ENCODE results near the gene SNX27. TPM values are rescaled to one million over a fixed set of nuclear protein-coding genes. Genes with fewer than 3 reads are reported as not detected.
A peak's percentile ranks its signal among the peaks of the same experiment; 100 is the strongest.

Gene SNX27
- 10 to 100 TPM; 25.2 to 27.7 TPM for total RNA-seq

DNA sequence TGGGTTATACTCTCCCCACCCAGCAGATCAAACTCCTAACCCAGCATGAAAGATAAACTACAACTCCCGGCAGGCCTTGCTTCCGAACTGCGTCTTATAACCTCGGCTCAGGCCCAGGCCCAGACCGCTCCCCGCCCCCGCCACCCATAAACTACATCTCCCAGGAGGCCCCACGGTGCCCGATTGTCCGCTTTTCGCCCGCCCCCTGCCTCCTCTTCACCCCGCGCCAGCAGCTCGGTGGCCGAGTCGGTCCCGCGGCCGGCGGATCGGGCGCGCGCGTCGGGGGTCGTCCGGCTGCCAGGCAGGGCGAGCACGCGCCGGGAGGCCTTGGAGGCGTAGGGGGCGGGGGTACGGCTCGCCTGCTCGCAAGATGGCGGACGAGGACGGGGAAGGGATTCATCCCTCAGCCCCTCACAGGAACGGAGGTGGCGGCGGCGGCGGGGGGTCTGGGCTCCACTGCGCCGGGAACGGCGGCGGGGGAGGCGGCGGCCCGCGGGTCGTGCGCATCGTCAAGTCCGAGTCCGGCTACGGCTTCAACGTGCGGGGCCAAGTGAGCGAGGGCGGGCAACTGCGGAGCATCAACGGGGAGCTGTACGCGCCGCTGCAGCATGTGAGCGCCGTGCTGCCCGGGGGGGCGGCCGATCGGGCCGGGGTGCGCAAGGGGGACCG, at the start of gene SNX27:
SNX27 (plus strand) TSS at position 219 of the 669 bp plus-strand sequence; CDS start at position 371, 152 bp downstream.
- DNase-seq, result peak; percentile 83
- H3K36me3 Mint-ChIP-seq, result peaks cover 10% of the 10 kb centered on the region
- H3K27me3 Mint-ChIP-seq, result peaks cover 5% of the 10 kb centered on the region
- peak within 1 kb of the TSS; percentile 91 for H3K4me3 Mint-ChIP-seq
- no peaks in the 10 kb centered on the region for H3K9me3 Mint-ChIP-seq
- H3K4me1 Mint-ChIP-seq, result peaks cover 39% of the 10 kb centered on the region
- H3K27ac Mint-ChIP-seq, result peak within 1 kb of the TSS; percentile 90

DNA sequence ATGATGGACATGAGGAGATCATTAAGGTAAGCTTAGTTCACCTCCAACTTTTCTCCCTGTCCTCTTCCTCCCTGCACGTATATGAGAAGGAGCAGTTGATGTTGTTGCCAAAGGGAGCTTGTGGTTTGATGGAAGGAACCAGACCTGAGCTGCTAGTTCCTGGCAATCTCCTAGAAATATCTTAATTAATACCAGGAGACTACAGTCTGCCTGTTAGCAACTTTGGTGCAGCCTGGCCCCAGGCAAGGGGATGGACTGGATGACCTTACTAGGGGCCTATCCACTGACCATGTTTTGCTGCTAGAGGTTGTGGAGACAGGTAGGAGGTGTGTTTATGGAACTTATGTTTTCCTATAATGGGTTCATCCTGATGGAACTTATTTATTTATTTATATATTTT, 49.2 kb upstream of the SNX27 start:
- Mint-ChIP-seq H3K36me3 (peaks cover 2% of the 10 kb centered on the region), H3K4me1 (no peaks in the 10 kb centered on the region), H3K27ac (no peak overlapping the region), H3K4me3 (no peak overlapping the region), H3K27me3 (no peaks in the 10 kb centered on the region), H3K9me3 (no peaks in the 10 kb centered on the region)
- DNase-seq, result no peak

DNA sequence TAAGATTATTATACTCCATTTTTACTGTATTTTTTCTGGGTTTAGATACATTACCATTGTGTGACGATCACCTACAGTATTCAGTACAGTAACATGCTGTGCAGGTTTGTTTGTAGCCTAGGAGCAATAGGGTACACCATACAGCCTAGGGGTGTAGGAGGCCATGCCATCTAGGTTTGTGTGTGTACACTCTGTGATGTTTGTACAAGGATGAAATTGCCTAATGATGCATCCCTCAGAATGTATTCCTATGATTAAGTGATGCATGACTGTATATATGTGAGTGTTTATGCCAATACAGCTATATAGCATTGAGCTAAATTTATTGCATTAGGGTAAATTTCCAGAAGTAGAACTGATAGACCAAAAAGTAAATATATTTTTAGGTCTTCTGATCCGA, 48.5 kb upstream of the SNX27 start:
- Mint-ChIP-seq H3K27me3 (no peaks in the 10 kb centered on the region), H3K36me3 (peaks cover 2% of the 10 kb centered on the region), H3K27ac (no peak overlapping the region), H3K9me3 (no peaks in the 10 kb centered on the region), H3K4me1 (no peaks in the 10 kb centered on the region), H3K4me3 (no peak overlapping the region)
- no peak for DNase-seq

DNA sequence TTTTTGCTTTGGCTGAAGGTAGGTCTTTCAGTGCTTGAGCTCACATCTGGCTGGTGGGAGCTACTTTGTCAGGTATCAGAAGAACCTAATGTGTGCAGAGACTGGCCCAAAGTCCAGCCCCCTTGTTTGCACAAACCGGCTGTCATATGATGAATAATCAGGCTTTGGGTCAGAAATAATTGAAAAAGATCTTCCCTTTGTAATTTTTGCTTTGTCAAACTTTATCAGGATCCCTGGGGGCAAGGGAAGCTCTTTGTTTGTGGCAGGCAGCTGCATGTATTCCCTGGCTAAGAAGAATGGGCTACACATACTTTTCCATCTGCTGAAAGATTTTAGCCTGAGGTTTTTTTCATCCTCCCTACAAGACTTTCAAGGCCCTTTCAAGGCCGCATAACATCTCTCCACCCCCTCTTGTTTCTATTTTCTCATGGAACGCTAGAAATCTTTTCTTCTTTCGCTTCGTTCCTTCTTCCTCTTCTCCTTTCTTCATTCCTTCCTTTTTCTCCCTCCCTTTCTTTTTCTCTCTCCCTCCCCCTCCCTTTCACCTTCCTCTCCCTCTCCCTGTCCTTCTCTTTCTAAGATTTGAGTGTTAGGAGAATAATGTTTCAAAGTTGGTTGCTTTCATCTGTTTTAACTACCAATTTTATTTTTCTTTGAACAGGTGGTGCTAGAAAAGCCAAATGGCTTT, 46.2 kb upstream of the SNX27 start:
- Mint-ChIP-seq H3K4me1 (no peaks in the 10 kb centered on the region), H3K27me3 (no peaks in the 10 kb centered on the region), H3K9me3 (no peaks in the 10 kb centered on the region), H3K4me3 (no peak overlapping the region), H3K36me3 (peaks cover 2% of the 10 kb centered on the region), H3K27ac (no peak overlapping the region)
- no peak for DNase-seq

DNA sequence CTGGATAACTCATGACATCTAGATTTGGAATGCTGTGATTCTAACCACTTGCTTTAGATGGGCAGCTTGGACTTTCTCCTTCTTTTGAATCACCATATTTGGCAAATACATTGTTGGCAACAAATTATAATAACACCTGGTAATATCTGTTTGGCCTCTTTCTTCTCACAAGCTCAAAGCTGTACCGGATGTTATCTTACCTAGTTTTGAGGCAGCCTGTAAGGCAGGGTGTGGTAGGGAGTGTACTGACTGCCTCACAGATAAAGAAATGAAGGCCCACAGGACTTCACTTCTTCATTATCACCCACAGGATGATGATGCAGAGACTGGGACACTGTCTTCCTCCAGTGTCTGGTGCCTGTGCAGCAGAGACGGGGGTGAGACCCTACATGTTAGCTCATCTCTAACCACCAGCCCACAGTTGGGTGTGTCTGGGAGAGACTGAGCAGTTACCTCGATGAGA, 43.2 kb upstream of the SNX27 start:
- H3K4me3 Mint-ChIP-seq, result no peak overlapping the region
- H3K36me3 Mint-ChIP-seq, result peaks cover 2% of the 10 kb centered on the region
- H3K9me3 Mint-ChIP-seq, result no peaks in the 10 kb centered on the region
- no peaks in the 10 kb centered on the region for H3K4me1 Mint-ChIP-seq
- H3K27me3 Mint-ChIP-seq, result no peaks in the 10 kb centered on the region
- no peak for DNase-seq
- no peak overlapping the region for H3K27ac Mint-ChIP-seq

DNA sequence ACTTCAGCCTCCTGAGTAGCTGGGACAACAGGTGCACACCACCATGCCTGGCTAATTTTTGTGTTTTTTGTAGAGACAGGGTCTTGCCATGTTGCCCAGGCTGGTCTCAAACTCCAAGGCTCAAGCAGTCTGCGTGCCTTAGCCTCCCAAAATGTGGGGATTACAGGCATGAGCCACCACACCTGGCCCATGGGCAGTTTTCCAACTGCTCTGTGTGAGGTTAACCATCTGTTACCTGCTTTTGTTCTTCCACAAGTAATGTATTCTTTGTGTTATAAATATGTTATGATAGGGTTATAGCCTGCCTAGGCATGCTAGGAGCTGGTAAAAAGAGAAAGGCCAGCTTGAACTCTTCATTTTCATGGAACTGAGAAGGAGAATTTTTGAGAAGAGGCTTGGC, 41.0 kb upstream of the SNX27 start:
- no peak for DNase-seq
- Mint-ChIP-seq H3K36me3 (peaks cover 2% of the 10 kb centered on the region), H3K4me3 (no peak overlapping the region), H3K27me3 (no peaks in the 10 kb centered on the region), H3K9me3 (no peaks in the 10 kb centered on the region), H3K27ac (no peak overlapping the region), H3K4me1 (peaks cover 7% of the 10 kb centered on the region)

DNA sequence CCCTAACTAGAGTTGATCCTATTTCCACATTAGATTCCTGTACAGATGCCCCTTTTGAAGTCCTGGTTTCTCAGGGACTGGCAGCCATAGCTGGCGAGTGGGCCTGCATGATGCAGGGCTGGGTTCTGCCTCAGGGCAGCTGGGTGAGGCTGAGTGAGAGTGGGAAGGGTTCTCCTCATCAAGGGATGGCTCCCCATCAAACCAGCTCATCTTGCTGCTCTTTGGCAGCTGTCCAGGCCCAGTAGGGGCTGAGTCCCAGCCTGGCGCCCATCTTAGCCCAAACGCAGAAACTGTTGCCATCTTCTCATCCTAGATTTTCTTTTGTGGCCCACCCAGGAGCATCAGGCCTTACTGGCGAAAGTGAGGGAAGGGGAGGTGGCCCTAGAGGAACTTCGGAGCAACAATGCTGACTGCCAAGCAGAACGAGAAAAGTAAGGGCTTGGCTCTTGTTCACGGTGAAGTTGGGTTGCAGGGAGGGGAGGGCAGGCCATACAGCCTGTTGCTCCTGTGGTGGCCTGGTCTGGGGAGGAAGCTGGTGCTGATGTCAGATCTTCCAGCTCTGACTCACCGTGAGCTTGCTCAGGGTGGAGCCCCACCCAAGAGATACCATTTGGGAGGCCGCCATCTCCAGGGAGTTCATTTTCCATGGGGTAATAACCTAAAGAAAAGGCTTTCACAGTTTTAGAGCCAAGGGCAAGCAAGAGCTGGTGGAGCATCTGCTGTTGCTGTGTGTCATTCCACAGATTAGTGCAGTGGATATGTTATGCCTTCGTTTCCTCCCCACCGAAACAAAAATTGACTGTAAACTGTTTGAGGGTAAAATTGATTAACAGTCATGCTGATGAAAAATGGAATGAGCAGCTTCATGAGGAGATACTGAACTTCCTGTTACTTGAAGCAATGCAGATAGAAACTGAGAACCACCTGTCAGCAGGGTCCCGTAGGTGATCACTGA, 37.0 kb upstream of the SNX27 start:
- DNase-seq, result peak; percentile 23
- no peaks in the 10 kb centered on the region for H3K9me3 Mint-ChIP-seq
- no peak overlapping the region for H3K27ac Mint-ChIP-seq
- H3K27me3 Mint-ChIP-seq, result no peaks in the 10 kb centered on the region
- no peaks in the 10 kb centered on the region for H3K36me3 Mint-ChIP-seq
- H3K4me3 Mint-ChIP-seq, result no peak overlapping the region
- peaks cover 7% of the 10 kb centered on the region for H3K4me1 Mint-ChIP-seq

DNA sequence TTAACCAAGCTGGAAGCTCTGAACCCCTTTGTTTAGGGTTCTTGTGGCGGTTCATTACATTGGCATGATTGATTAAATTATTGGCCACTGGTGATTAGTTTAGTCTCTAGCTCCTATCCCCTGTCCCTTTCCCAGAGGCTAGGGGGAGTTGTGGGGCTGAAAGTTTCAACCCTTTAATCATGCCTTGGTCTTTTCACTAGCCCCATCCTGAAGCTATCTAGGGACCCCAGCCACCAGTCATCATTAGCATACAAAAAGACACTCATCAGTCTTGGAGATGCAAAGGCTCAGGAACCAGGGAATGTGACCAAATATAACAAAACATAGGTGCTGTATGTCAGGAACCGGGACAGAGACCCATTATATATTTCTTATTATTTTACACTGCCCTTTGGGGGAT, 34.7 kb upstream of the SNX27 start:
- DNase-seq, result no peak
- Mint-ChIP-seq H3K27ac (no peak overlapping the region), H3K4me1 (peaks cover 7% of the 10 kb centered on the region), H3K9me3 (no peaks in the 10 kb centered on the region), H3K36me3 (no peaks in the 10 kb centered on the region), H3K27me3 (no peaks in the 10 kb centered on the region), H3K4me3 (no peak overlapping the region)

DNA sequence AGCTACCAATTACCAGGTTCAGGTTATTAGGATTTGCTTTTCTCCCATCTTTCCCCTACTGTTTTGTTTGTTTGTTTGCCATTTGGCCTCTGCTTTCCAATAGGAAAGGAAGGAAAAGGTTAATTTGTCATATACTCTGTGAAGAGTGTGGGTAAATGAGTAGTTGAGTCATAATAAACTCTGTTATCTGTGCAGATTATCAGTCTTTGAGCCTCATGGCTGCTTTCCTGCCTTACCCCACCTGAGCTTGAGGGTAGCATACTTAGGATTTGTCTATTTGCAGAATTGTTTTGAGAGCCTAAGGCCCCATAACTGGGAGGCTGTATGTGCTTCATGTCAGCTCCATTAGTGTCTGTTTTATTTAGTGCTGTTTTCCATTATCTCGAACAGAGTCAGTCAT, 32.9 kb upstream of the SNX27 start:
- Mint-ChIP-seq H3K4me1 (peaks cover 7% of the 10 kb centered on the region), H3K27ac (no peak overlapping the region), H3K4me3 (no peak overlapping the region)

DNA sequence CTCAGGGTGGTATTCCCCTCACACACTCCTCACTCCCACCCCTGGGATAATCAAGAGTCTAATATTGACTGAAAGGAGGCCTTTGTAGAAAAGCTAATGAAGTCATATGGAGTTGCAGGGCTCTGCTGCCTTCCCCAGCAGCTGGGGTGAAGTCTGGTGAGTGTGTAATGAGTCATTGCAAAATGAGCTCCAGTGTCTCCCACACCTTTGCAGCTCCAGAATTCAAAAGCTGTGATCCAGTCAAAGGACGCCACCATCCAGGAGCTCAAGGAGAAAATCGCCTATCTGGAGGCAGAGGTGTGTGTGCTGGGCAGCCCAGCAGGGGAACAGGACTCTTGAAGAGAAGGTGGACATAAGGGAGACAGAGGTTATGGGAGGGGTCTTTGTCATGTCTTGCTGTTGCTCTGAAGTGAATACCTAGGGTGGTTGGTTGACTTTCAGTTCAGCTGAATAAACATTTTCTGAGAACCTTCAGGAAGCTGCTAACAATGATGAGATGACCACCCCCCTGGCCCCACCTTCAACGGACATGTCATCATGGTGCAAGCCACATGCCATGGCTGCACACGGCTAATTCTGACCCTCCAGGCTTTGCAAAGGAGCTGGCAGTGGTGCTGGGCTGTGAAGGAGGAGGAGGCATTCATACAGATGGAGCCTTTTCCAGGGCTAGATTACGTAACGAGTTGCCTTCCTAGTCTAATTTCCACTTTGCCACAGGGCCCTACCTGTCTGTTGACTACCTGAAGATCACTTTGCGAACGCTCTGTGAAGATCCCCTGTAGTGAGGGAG, 32.2 kb upstream of the SNX27 start:
- no peak overlapping the region for H3K4me3 Mint-ChIP-seq
- no peak overlapping the region for H3K27ac Mint-ChIP-seq
- H3K36me3 Mint-ChIP-seq, result no peaks in the 10 kb centered on the region

More for the DNA sequence above, 32.9 kb upstream of the SNX27 start:
- H3K9me3 Mint-ChIP-seq, result no peaks in the 10 kb centered on the region
- no peak for DNase-seq
- no peaks in the 10 kb centered on the region for H3K27me3 Mint-ChIP-seq
- no peaks in the 10 kb centered on the region for H3K36me3 Mint-ChIP-seq

DNA sequence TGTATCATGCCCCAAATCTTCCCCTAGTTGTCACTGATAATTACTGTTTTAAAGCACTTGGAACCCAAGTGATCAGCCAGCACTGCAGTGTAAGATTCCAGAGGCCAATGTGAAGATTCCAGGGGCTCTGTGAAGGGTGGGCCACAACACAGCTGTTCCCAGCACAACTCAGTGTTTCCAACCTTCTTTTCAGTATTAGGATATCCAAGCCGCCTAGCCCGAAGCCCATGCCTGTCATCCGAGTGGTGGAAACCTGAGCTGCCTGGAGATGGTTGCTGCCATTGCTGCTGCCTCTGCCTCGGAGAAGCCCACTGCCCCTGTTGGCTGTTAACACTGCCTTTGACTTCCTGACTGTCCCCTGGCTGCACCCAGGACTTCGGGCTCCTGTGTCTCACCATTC, 30.4 kb upstream of the SNX27 start:
- Mint-ChIP-seq H3K36me3 (no peaks in the 10 kb centered on the region), H3K4me3 (no peak overlapping the region), H3K4me1 (no peaks in the 10 kb centered on the region), H3K9me3 (no peaks in the 10 kb centered on the region), H3K27me3 (no peaks in the 10 kb centered on the region), H3K27ac (no peak overlapping the region)
- no peak for DNase-seq

More for the DNA sequence above, 32.2 kb upstream of the SNX27 start:
- no peak for DNase-seq
- H3K9me3 Mint-ChIP-seq, result no peaks in the 10 kb centered on the region
- H3K27me3 Mint-ChIP-seq, result no peaks in the 10 kb centered on the region
- H3K4me1 Mint-ChIP-seq, result peaks cover 7% of the 10 kb centered on the region

DNA sequence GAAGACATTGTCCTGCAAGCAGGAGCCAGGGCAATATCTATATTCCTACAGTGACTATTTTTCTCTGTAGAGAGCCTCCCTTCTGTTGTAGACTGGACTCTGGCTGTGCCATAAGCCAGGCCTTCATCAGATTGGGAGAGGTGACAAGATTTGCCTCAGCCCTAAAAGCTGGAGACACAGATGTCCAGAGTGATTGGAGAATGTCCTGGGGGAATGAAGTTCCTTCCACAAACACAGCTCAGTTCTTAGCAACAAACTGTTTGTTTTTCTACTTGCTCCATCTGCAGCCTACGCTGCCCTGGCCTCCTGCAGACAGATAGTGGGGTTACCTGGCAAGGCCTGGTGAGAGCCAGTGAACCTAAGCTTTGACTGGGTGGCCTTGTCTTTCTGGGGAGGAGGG, 29.9 kb upstream of the SNX27 start:
- DNase-seq, result no peak
- H3K4me3 Mint-ChIP-seq, result no peak overlapping the region
- H3K9me3 Mint-ChIP-seq, result no peaks in the 10 kb centered on the region
- no peaks in the 10 kb centered on the region for H3K4me1 Mint-ChIP-seq
- H3K27me3 Mint-ChIP-seq, result no peaks in the 10 kb centered on the region
- H3K36me3 Mint-ChIP-seq, result no peaks in the 10 kb centered on the region
- H3K27ac Mint-ChIP-seq, result no peak overlapping the region

DNA sequence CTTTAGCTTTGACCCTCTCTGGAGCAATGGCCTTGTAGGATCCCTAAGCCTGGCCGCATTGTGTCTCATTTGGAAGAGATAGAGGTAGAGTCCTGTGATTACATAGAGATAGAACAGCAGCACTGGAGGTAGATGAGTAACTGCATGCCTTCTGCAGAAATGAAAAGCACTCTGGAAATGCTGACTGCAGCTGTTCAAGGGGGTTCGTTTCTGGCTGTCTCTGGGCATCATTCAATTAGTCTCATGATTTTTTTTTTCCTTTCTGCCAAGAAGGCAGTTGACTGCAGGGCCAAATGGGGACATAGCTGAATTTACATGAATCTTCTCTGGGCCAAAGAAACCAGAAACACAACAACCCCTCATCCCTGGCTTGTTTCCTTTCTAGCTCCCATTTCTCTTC, 28.1 kb upstream of the SNX27 start:
- no peaks in the 10 kb centered on the region for H3K4me1 Mint-ChIP-seq
- H3K36me3 Mint-ChIP-seq, result no peaks in the 10 kb centered on the region
- no peak overlapping the region for H3K4me3 Mint-ChIP-seq
- H3K9me3 Mint-ChIP-seq, result no peaks in the 10 kb centered on the region
- no peak overlapping the region for H3K27ac Mint-ChIP-seq
- no peaks in the 10 kb centered on the region for H3K27me3 Mint-ChIP-seq
- no peak for DNase-seq

DNA sequence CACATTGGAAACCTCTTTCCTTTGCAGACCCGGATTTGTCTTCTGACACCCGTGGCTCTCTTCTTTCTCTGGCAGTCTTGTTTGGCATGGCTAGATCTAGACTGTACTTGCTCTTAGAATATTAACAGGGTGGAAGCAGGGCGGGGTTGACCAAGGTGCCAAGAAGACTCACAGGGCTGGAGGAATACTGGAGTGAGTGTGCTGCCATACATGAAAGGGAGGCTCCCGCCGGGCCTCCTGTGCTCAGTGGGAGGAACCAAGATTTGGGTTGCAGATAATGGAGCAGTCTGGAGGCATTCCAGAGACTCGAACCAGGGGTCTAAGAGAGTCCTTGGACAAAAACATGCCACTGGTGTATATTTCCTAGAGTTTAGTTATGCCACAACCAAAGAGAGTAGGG, 27.6 kb upstream of the SNX27 start:
- H3K27ac Mint-ChIP-seq, result no peak overlapping the region
- no peaks in the 10 kb centered on the region for H3K27me3 Mint-ChIP-seq
- no peaks in the 10 kb centered on the region for H3K9me3 Mint-ChIP-seq
- no peaks in the 10 kb centered on the region for H3K36me3 Mint-ChIP-seq
- H3K4me3 Mint-ChIP-seq, result no peak overlapping the region
- H3K4me1 Mint-ChIP-seq, result no peaks in the 10 kb centered on the region
- no peak for DNase-seq
